Measurements from ENCODE around the gene SERBP1. TPM values are rescaled to one million over a fixed set of nuclear protein-coding genes. Genes with fewer than 3 reads are reported as not detected.

The SERBP1 gene
- total RNA-seq, 1 donor from 2014 or later = 247 TPM

GRCh38 chr1:67463298-67463955, 33.2 kb upstream of the SERBP1 start:
- DNase-seq (ENCODE audit: low read depth) (peak; percentile 52), FAIRE-seq (no peak)
- H3K4me3 ChIP-seq (ENCODE audit: low read depth, low read length) = no peak overlapping the region
- no peak for TF ChIP-seq CTCF (IDR thresholded peaks at IDR 0.05; ENCODE audit: insufficient read depth, low read length, severe bottlenecking)
- no peaks in the 10 kb centered on the region for H3K27me3 ChIP-seq (ENCODE audit: control insufficient read depth, insufficient read depth, low read length)
- H3K36me3 ChIP-seq (ENCODE audit: control insufficient read depth, insufficient read depth, low read length) = no peaks in the 10 kb centered on the region

- TF ChIP-seq CTCF (IDR thresholded peaks at IDR 0.05; ENCODE audit: insufficient read depth, low read length, severe bottlenecking) = no peak
- Histone ChIP-seq H3K4me3 (ENCODE audit: low read depth, low read length) (no peak overlapping the region), H3K36me3 (ENCODE audit: control insufficient read depth, insufficient read depth, low read length) (no peaks in the 10 kb centered on the region), H3K27me3 (ENCODE audit: control insufficient read depth, insufficient read depth, low read length) (no peaks in the 10 kb centered on the region)
- DNase-seq (ENCODE audit: low read depth) = peak; percentile 61
- FAIRE-seq = no peak
These were observed 30.7 kb upstream of the SERBP1 start for GRCh38 chr1:67460676-67461500.

- FAIRE-seq (no peak), DNase-seq (ENCODE audit: low read depth) (peak; percentile 24)
- no peaks in the 10 kb centered on the region for H3K36me3 ChIP-seq (ENCODE audit: control insufficient read depth, insufficient read depth, low read length)
- TF ChIP-seq CTCF (IDR thresholded peaks at IDR 0.05; ENCODE audit: insufficient read depth, low read length, severe bottlenecking) = no peak
- H3K27me3 ChIP-seq (ENCODE audit: control insufficient read depth, insufficient read depth, low read length) = no peaks in the 10 kb centered on the region
- no peak overlapping the region for H3K4me3 ChIP-seq (ENCODE audit: low read depth, low read length)
These were observed 28.9 kb upstream of the SERBP1 start for GRCh38 chr1:67459068-67459467.

- no peak for DNase-seq (ENCODE audit: low read depth)
- no peak for TF ChIP-seq CTCF (IDR thresholded peaks at IDR 0.05; ENCODE audit: insufficient read depth, low read length, severe bottlenecking)
These were observed 28.5 kb upstream of the SERBP1 start for GRCh38 chr1:67458663-67459062.

GRCh38 chr1:67457247-67457646, 27.0 kb upstream of the SERBP1 start:
- Histone ChIP-seq H3K4me3 (ENCODE audit: low read depth, low read length) (no peak overlapping the region), H3K36me3 (ENCODE audit: control insufficient read depth, insufficient read depth, low read length) (no peaks in the 10 kb centered on the region), H3K27me3 (ENCODE audit: control insufficient read depth, insufficient read depth, low read length) (no peaks in the 10 kb centered on the region)
- no peak for DNase-seq (ENCODE audit: low read depth)
- TF ChIP-seq CTCF (IDR thresholded peaks at IDR 0.05; ENCODE audit: insufficient read depth, low read length, severe bottlenecking) = no peak
- no peak for FAIRE-seq

More at GRCh38 chr1:67458663-67459062, 28.5 kb upstream of the SERBP1 start:
- FAIRE-seq = no peak
- no peaks in the 10 kb centered on the region for H3K27me3 ChIP-seq (ENCODE audit: control insufficient read depth, insufficient read depth, low read length)
- H3K4me3 ChIP-seq (ENCODE audit: low read depth, low read length) = no peak overlapping the region
- no peaks in the 10 kb centered on the region for H3K36me3 ChIP-seq (ENCODE audit: control insufficient read depth, insufficient read depth, low read length)
